H1 (cell line): ENCODE data around the gene TMEM145. TPM values are rescaled to one million over a fixed set of nuclear protein-coding genes. Genes with fewer than 3 reads are reported as not detected.
A peak's percentile ranks its signal among the peaks of the same experiment; 100 is the strongest.

Experiments
- CTCF ChIA-PET: fragments of 300-600 bp; sonication (Branson Sonifier 250); formaldehyde crosslinking; loops from one replicate; lab custom pipeline; 2021; ENCODE audit not compliant: partially characterized antibody; lab: Charles Lee
- POLR2A ChIA-PET: fragments of 300-600 bp; sonication (Branson Sonifier 250); formaldehyde crosslinking; loops from one replicate; lab custom pipeline; 2021; ENCODE audit warnings: inconsistent platforms; ENCODE audit not compliant: partially characterized antibody; lab: Charles Lee
- DNase-seq, 2 experiments: peaks; one replicate each; pipeline versions ENCODE4 v3.0.0 to v3.0.0-alpha.2; 2010 to 2022; ENCODE audit warnings: low spot score in 2 of 2, low read depth in 1 of 2, mixed read lengths in 1 of 2
- FAIRE-seq: peaks from 2 replicates; lab custom pipeline; 2011; peaks lifted over from hg19 to GRCh38; lab: Jason Lieb, UNC
- H2AFZ ChIP-seq: 2 replicates; pipeline ENCODE4 v1.8.1; 2012; ENCODE audit warnings: low read length, inconsistent platforms
- H2AK5ac ChIP-seq: 2 replicates; pipeline ENCODE4 v1.6.1; 2013; ENCODE audit warnings: low read depth, low read length
- H2BK120ac ChIP-seq: replicated peaks from 2 replicates; pipeline ENCODE3; 2013; ENCODE audit warnings: low read depth, low read length, inconsistent platforms
- H2BK12ac ChIP-seq: 2 replicates; pipeline ENCODE4 v1.6.1; 2013; ENCODE audit warnings: low read depth, low read length
- H2BK15ac ChIP-seq: 2 replicates; pipeline ENCODE4 v1.6.1; 2013; ENCODE audit warnings: low read length
- H2BK20ac ChIP-seq: 2 replicates; pipeline ENCODE4 v1.6.1; 2013; ENCODE audit warnings: low read length
- H2BK5ac ChIP-seq: 2 replicates; pipeline ENCODE4 v1.6.1; 2013; ENCODE audit warnings: low read depth, low read length
- H3K14ac ChIP-seq: 2 replicates; pipeline ENCODE4 v1.6.1; 2013; ENCODE audit warnings: inconsistent platforms; ENCODE audit not compliant: insufficient read length
- H3K18ac ChIP-seq: 2 replicates; pipeline ENCODE4 v1.6.1; 2013; ENCODE audit warnings: low read length; ENCODE audit errors: extremely low read depth
- H3K23ac ChIP-seq: 2 replicates; pipeline ENCODE4 v1.6.1; 2013; ENCODE audit warnings: inconsistent platforms; ENCODE audit not compliant: insufficient read length
- H3K23me2 ChIP-seq: 2 replicates; pipeline ENCODE4 v1.6.1; 2013; ENCODE audit warnings: low read depth, low read length
- H3K27ac ChIP-seq: 2 replicates; pipeline ENCODE4 v1.6.1; 2011; ENCODE audit warnings: low read depth, low read length, inconsistent platforms
- H3K27me3 ChIP-seq, 4 experiments: replicated peaks in 1 of 4; 1 replicate in 1 of 4; 2 replicates in 3 of 4; pipeline versions ENCODE4 v1.6.1 to v1.8.1; 2011 to 2013; ENCODE audit warnings: low read length in 3 of 4, mild to moderate bottlenecking in 3 of 4, inconsistent platforms in 2 of 4, mixed read lengths in 2 of 4, moderate library complexity in 1 of 4; ENCODE audit not compliant: control insufficient read depth in 3 of 4, insufficient read depth in 3 of 4; ENCODE audit errors: extremely low read depth in 1 of 4
- H3K36me3 ChIP-seq, 4 experiments: 2 replicates each; pipeline versions ENCODE4 v1.6.1 to v1.8.1; 2011 to 2013; ENCODE audit warnings: mild to moderate bottlenecking in 4 of 4, low read length in 3 of 4, moderate library complexity in 2 of 4, control low read depth in 1 of 4, inconsistent platforms in 1 of 4; ENCODE audit not compliant: insufficient read depth in 4 of 4, control insufficient read depth in 2 of 4
- H3K4ac ChIP-seq: replicated peaks from 2 replicates; pipeline ENCODE3; 2013; ENCODE audit warnings: low read length, low read depth, mixed read lengths, inconsistent platforms; ENCODE audit not compliant: insufficient read length
- H3K4me1 ChIP-seq, 4 experiments: replicated peaks in 1 of 4; 1 replicate in 1 of 4; 2 replicates in 3 of 4; pipeline versions ENCODE4 v1.6.1 to v1.8.1; 2011 to 2013; ENCODE audit warnings: low read length in 3 of 4, inconsistent platforms in 2 of 4, mixed read lengths in 1 of 4; ENCODE audit not compliant: insufficient read depth in 4 of 4, control insufficient read depth in 3 of 4
- H3K4me2 ChIP-seq, 2 experiments: 2 replicates each; pipeline versions ENCODE4 v1.6.1 to v1.8.1; 2011 to 2013; ENCODE audit warnings: low read depth in 2 of 2, low read length in 2 of 2, control low read depth in 1 of 2, inconsistent platforms in 1 of 2, mild to moderate bottlenecking in 1 of 2; ENCODE audit not compliant: insufficient read depth in 1 of 2
- H3K4me3 ChIP-seq, 4 experiments: fragments of 200-600, 300-600 bp in 1 of 4; sonication (generic), shearing (Covaris generic), sonication (Bioruptor Twin) in 1 of 4; 2 replicates each; pipeline versions ENCODE4 v1.5.1 to v1.8.1; 2011 to 2016; ENCODE audit warnings: low read length in 4 of 4, low read depth in 3 of 4, control low read depth in 2 of 4, inconsistent platforms in 2 of 4, mild to moderate bottlenecking in 2 of 4, mixed read lengths in 1 of 4, moderate library complexity in 1 of 4; ENCODE audit not compliant: insufficient read depth in 2 of 4; ENCODE audit errors: extremely low read depth in 1 of 4
- H3K56ac ChIP-seq: replicated peaks from 2 replicates; pipeline ENCODE3; 2013; ENCODE audit warnings: low read depth, mild to moderate bottlenecking, mixed read lengths, low read length, inconsistent platforms; ENCODE audit not compliant: insufficient read length
- H3K79me1 ChIP-seq: 2 replicates; pipeline ENCODE4 v1.6.1; 2013; ENCODE audit warnings: low read depth, low read length, control low read depth
- H3K79me2 ChIP-seq, 2 experiments: 2 replicates each; pipeline versions ENCODE4 v1.6.1 to v1.8.1; 2012 to 2013; ENCODE audit warnings: low read length in 2 of 2, mild to moderate bottlenecking in 2 of 2, inconsistent platforms in 1 of 2; ENCODE audit not compliant: insufficient read depth in 2 of 2, control insufficient read depth in 1 of 2
- H3K9ac ChIP-seq, 4 experiments: replicated peaks in 1 of 4; 1 replicate in 1 of 4; 2 replicates in 3 of 4; pipeline versions ENCODE4 v1.6.1 to v1.8.1; 2011 to 2013; ENCODE audit warnings: low read depth in 3 of 4, low read length in 3 of 4, control low read depth in 2 of 4, mild to moderate bottlenecking in 2 of 4, moderate library complexity in 2 of 4, inconsistent platforms in 1 of 4; ENCODE audit errors: extremely low read depth in 1 of 4
- H3K9me3 ChIP-seq, 2 experiments: 2 replicates each; pipeline versions ENCODE4 v1.6.1 to v1.8.1; 2012 to 2013; ENCODE audit warnings: mild to moderate bottlenecking in 2 of 2, moderate library complexity in 2 of 2, control low read depth in 1 of 2, inconsistent platforms in 1 of 2, low read depth in 1 of 2, low read length in 1 of 2, mixed read lengths in 1 of 2; ENCODE audit not compliant: insufficient read depth in 2 of 2
- H4K20me1 ChIP-seq, 2 experiments: replicated peaks in 1 of 2; 2 replicates each; pipeline versions ENCODE3 to v1.8.1; 2011 to 2013; ENCODE audit warnings: inconsistent platforms in 2 of 2, low read length in 2 of 2, mild to moderate bottlenecking in 1 of 2; ENCODE audit not compliant: insufficient read depth in 2 of 2, control insufficient read depth in 1 of 2
- H4K5ac ChIP-seq: 2 replicates; pipeline ENCODE4 v1.6.1; 2013; ENCODE audit warnings: low read length, low read depth, mixed read lengths, inconsistent platforms; ENCODE audit not compliant: insufficient read length
- H4K8ac ChIP-seq: 2 replicates; pipeline ENCODE4 v1.8.0; 2013; ENCODE audit warnings: mild to moderate bottlenecking, moderate library complexity, low read length, inconsistent platforms; ENCODE audit not compliant: insufficient read depth; ENCODE audit errors: extremely low read depth
- H4K91ac ChIP-seq: replicated peaks from 2 replicates; pipeline ENCODE3; 2013; ENCODE audit warnings: low read length, mixed read lengths, inconsistent platforms; ENCODE audit not compliant: insufficient read length
- ATF3 ChIP-seq: IDR thresholded peaks from 2 replicates; pipeline ENCODE4 v1.6.1; 2011; ENCODE audit warnings: low read depth, mild to moderate bottlenecking, low read length; ENCODE audit not compliant: insufficient read depth
- FOSL1 ChIP-seq: IDR thresholded peaks from 2 replicates; pipeline ENCODE4 v1.6.1; 2011; ENCODE audit warnings: mild to moderate bottlenecking, low read depth, low read length, moderate library complexity; ENCODE audit not compliant: insufficient read depth
- JUN ChIP-seq: IDR thresholded peaks from 2 replicates; pipeline ENCODE4 v1.6.1; 2011; ENCODE audit warnings: low read depth, mild to moderate bottlenecking, improper control_type of control experiment, low read length
- POLR2AphosphoS5 ChIP-seq: IDR thresholded peaks from 2 replicates; pipeline ENCODE4 v1.6.1; 2011; ENCODE audit warnings: low read depth, low read length
- POU5F1 ChIP-seq: IDR thresholded peaks from 2 replicates; pipeline ENCODE4 v1.6.1; 2011; ENCODE audit warnings: low read depth, mild to moderate bottlenecking, low read length, moderate library complexity
- SUZ12 ChIP-seq: fragments of 200-600 bp; sonication (generic); IDR thresholded peaks from 2 replicates; pipeline ENCODE4 v1.6.1; 2012; ENCODE audit warnings: mild to moderate bottlenecking, inconsistent platforms, low read length, moderate library complexity, mixed read lengths
- USF2 ChIP-seq: IDR thresholded peaks from 2 replicates; pipeline ENCODE4 v1.6.1; 2011; ENCODE audit warnings: low read length, improper control_type of control experiment
- WGBS, 2 experiments: shearing (Covaris generic) in 1 of 2; methylation state at CpG; one replicate each; pipeline versions ENCODE4 v1.1.6 to v1.1.7; 2013 to 2015; ENCODE audit warnings: low lambda C conversion rate in 2 of 2, mixed read lengths in 2 of 2, inconsistent platforms in 1 of 2, low coverage in 1 of 2, missing lambda C conversion rate in 1 of 2; ENCODE audit not compliant: insufficient replicate concordance in 2 of 2, insufficient coverage in 1 of 2, insufficient read length in 1 of 2; ENCODE audit errors: extremely low coverage in 1 of 2, missing lambda C conversion rate in 1 of 2; 5-methylcytosine and 5-hydroxymethylcytosine counted together
- polyA plus RNA-seq, 7 experiments: library from polyadenylated mRNA; depleted of rRNA in 3 of 7; stranded (reverse) in 5 of 7; unstranded in 2 of 7; fragments of >200 nt in 5 of 7; fragments of 200-250 nt in 2 of 7; gene quantifications; 1 replicate in 5 of 7; 2 replicates in 1 of 7; 4 replicates in 1 of 7; pipeline versions ENCODE4 v1.2.1 to v1.2.3, GENCODE V29; 2011 to 2013; ENCODE audit warnings: missing spikeins in 2 of 7, mixed read lengths in 2 of 7
- total RNA-seq: library from RNA; stranded (reverse); fragmentation: NEBNext Ultra II Directional; extraction: Animal tissue kit (Norgen Biotek cat#: 25700); gene quantifications from 2 replicates; pipeline ENCODE4 v1.2.1, GENCODE V29; 2021

Gene TMEM145
- total and polyA plus RNA-seq, 2 of the 8 experiments (the other 6 are each of a cell fraction or from before 2014, with no cell fraction given): 2.3 to 4.7 TPM

- peaks cover 7% of the 10 kb centered on the region for H3K79me1 ChIP-seq
- H3K23me2 ChIP-seq: no peaks in the 10 kb centered on the region
- H3K79me2 ChIP-seq: no peaks in the 10 kb centered on the region
- H4K91ac ChIP-seq: no peak overlapping the region
- H3K36me3 ChIP-seq: peaks cover 13 to 66% (median 54%) of the 10 kb centered on the region in 4 experiments; a peak in 7 of 8 replicates
- no peak overlapping the region for H3K4me2 ChIP-seq
- no peak overlapping the region for H3K4me3 ChIP-seq
- 86% methylated on average over 9 of the region's 9 CpGs; no CpG with 5 or more reads in 1 of the 2 experiments for WGBS, 2 experiments
- peaks cover 0 to 2% (median under 1%) of the 10 kb centered on the region in 4 experiments; a peak in 5 of 7 replicates for H3K4me1 ChIP-seq
- H2BK5ac ChIP-seq: no peak overlapping the region
- H2AK5ac ChIP-seq: no peak overlapping the region
- H3K9me3 ChIP-seq: no peaks in the 10 kb centered on the region
- H3K9ac ChIP-seq: no peak overlapping the region
- no peak overlapping the region for H2BK120ac ChIP-seq
- no peak overlapping the region for H3K4ac ChIP-seq
- no peak overlapping the region for H3K18ac ChIP-seq
- H3K14ac ChIP-seq: no peak overlapping the region
- H4K8ac ChIP-seq: no peak overlapping the region
- H2BK15ac ChIP-seq: no peak overlapping the region
- H3K56ac ChIP-seq: no peak overlapping the region
- 0 out of 2 replicates have a peak overlapping the region, but pooled peaks have one; percentile 5 for H2BK12ac ChIP-seq
- H3K27ac ChIP-seq: no peak overlapping the region
- no peak overlapping the region for H3K23ac ChIP-seq
- POLR2A ChIA-PET: interaction anchor here (1.0 to 2.9 kb wide), 3 partner anchors 10 to 45 kb away, joined by 3 to 9 read pairs (median 4); no protein-coding TSS in a partner anchor
- no peaks in the 10 kb centered on the region for H3K27me3 ChIP-seq
- no peak for TF ChIP-seq USF2
- TF ChIP-seq SUZ12: no peak
- TF ChIP-seq JUN: no peak
- TF ChIP-seq ATF3: no peak
- TF ChIP-seq POLR2AphosphoS5: no peak
- peak; percentile 48; the same call in 1 of the 2 replicates for TF ChIP-seq FOSL1
- TF ChIP-seq POU5F1: no peak
- peaks cover 0 to 14% of the 10 kb centered on the region in 2 experiments for H4K20me1 ChIP-seq
- no peak overlapping the region for H2AFZ ChIP-seq
- CTCF ChIA-PET: interaction anchor here (1.0 to 10.6 kb wide), 3 partner anchors 12 to 183 kb away, joined by 3 to 155 read pairs (median 12); partner anchors contain the start of gene GSK3A
- no peak for DNase-seq
- no peak for FAIRE-seq
- no peak overlapping the region for H4K5ac ChIP-seq
- no peak overlapping the region for H2BK20ac ChIP-seq
These were observed 21.7 kb upstream of the TMEM145 start for GRCh38 chr19:42291435-42291810.
